GM11168 (cell line): ENCODE measurements around the gene VMO1.

Experiments
- in situ Hi-C: fragments of 300-500 bp; cut with MboI; formaldehyde crosslinking; loops from one replicate; pipeline ENCODE4 v1.12.0; 2022; ENCODE audit warnings: low sequenced_read_pairs; ENCODE audit not compliant: unreplicated experiment

Gene VMO1

GRCh38 chr17:4735876-4736651 lies 50.1 kb downstream of the VMO1 start:
- in situ Hi-C loops = no loop called here
